Cardiac muscle cell (in vitro differentiated cells and primary cell): ENCODE data around the gene ZNF41. TPM values are rescaled to one million over a fixed set of nuclear protein-coding genes. Genes with fewer than 3 reads are reported as not detected.
A peak's percentile ranks its signal among the peaks of the same experiment; 100 is the strongest.
"Not testable (repeated sequence)": the region's sequence is repeated elsewhere in the genome, so short reads cannot be mapped to it uniquely, and the experiment has no call there.

Experiments
- DNase-seq, 2 donors: peaks; one replicate each; pipeline versions ENCODE4 v3.0.0 to v3.0.0-alpha.2; 2010 to 2017; ENCODE audit warnings: low read depth in 1 of 2, low spot score in 1 of 2
- H3K27ac ChIP-seq: fragments of 200-600 bp; sonication (generic); 2 replicates; pipeline ENCODE4 v1.5.1; 2016
- H3K27me3 ChIP-seq: fragments of 200-600 bp; sonication (generic); 2 replicates; pipeline ENCODE4 v1.6.0; 2016; ENCODE audit warnings: control low read depth
- H3K36me3 ChIP-seq: fragments of 200-600 bp; sonication (generic); 2 replicates; pipeline ENCODE4 v1.5.1; 2016; ENCODE audit warnings: control low read depth
- H3K4me1 ChIP-seq: fragments of 200-600 bp; sonication (generic); 2 replicates; pipeline ENCODE4 v1.8.1; 2017; ENCODE audit warnings: low read depth, mild to moderate bottlenecking, mixed run types
- H3K4me3 ChIP-seq: fragments of 200-600 bp; sonication (generic); 2 replicates; pipeline ENCODE4 v1.5.1; 2016; ENCODE audit warnings: mild to moderate bottlenecking
- H3K9me3 ChIP-seq: fragments of 200-600 bp; sonication (generic); 2 replicates; pipeline ENCODE4 v1.5.1; 2017; ENCODE audit warnings: low read depth, mild to moderate bottlenecking, control low read depth
- CTCF ChIP-seq: IDR thresholded peaks from 2 replicates; pipeline ENCODE4 v1.5.1; 2012; ENCODE audit warnings: low read depth, mild to moderate bottlenecking, low read length
- polyA plus RNA-seq: library from polyadenylated mRNA; unstranded; fragments of >200 nt; fragmentation: Nextera tagmentation; extraction: Ambion mirVana; gene quantifications from 2 replicates; pipeline ENCODE4 v1.2.1, GENCODE V29; 2016
- total RNA-seq: library from RNA; depleted of rRNA; stranded (reverse); fragments of >200 nt; gene quantifications from 2 replicates; pipeline ENCODE4 v1.2.3, GENCODE V29; 2016

Gene ZNF41
- total and polyA plus RNA-seq, 2 experiments from 2014 or later: 4.4 to 5.4 TPM

- Histone ChIP-seq H3K4me3 (no peak overlapping the region), H3K36me3 (no peaks in the 10 kb centered on the region), H3K9me3 (no peaks in the 10 kb centered on the region), H3K27me3 (no peaks in the 10 kb centered on the region), H3K27ac (no peak overlapping the region), H3K4me1 (no peaks in the 10 kb centered on the region)
- TF ChIP-seq CTCF: no peak
- no peak for DNase-seq
Measured at GRCh38 chrX:47518144-47518543, 35.1 kb upstream of the ZNF41 start.

- no peaks in the 10 kb centered on the region for H3K9me3 ChIP-seq
- no peak overlapping the region for H3K4me3 ChIP-seq
- H3K27me3 ChIP-seq: no peaks in the 10 kb centered on the region
- no peak overlapping the region for H3K27ac ChIP-seq
- H3K4me1 ChIP-seq: no peaks in the 10 kb centered on the region
- H3K36me3 ChIP-seq: no peaks in the 10 kb centered on the region
- TF ChIP-seq CTCF: no peak
- DNase-seq: peak in 1 of 2 donors; percentile 33
Measured at GRCh38 chrX:47515941-47516665, 33.1 kb upstream of the ZNF41 start.

- no peak overlapping the region for H3K4me3 ChIP-seq
- no peaks in the 10 kb centered on the region for H3K4me1 ChIP-seq
- no peaks in the 10 kb centered on the region for H3K9me3 ChIP-seq
- H3K27me3 ChIP-seq: no peaks in the 10 kb centered on the region
- no peak overlapping the region for H3K27ac ChIP-seq
- no peak for TF ChIP-seq CTCF
- DNase-seq: peak in 1 of 2 donors; percentile 57
- no peaks in the 10 kb centered on the region for H3K36me3 ChIP-seq
Measured at GRCh38 chrX:47514533-47515235, 31.7 kb upstream of the ZNF41 start.

- H3K4me3 ChIP-seq: peak overlapping the region; percentile 29
- DNase-seq, H3K27me3 ChIP-seq, H3K9me3 ChIP-seq, H3K4me1 ChIP-seq, H3K27ac ChIP-seq, H3K36me3 ChIP-seq: not testable (repeated sequence)
Measured at GRCh38 chrX:47513034-47513965, 30.3 kb upstream of the ZNF41 start.

- H3K4me3 ChIP-seq, H3K36me3 ChIP-seq, H3K4me1 ChIP-seq, DNase-seq, H3K27ac ChIP-seq, H3K27me3 ChIP-seq, H3K9me3 ChIP-seq: not testable (repeated sequence)
Measured at GRCh38 chrX:47512383-47512782, 29.4 kb upstream of the ZNF41 start.

- Histone ChIP-seq H3K36me3 (no peaks in the 10 kb centered on the region), H3K27ac (no peak overlapping the region), H3K4me1 (no peaks in the 10 kb centered on the region), H3K27me3 (no peaks in the 10 kb centered on the region), H3K9me3 (no peaks in the 10 kb centered on the region), H3K4me3 (no peak overlapping the region)
- TF ChIP-seq CTCF: no peak
- DNase-seq: no peak
Measured at GRCh38 chrX:47507153-47507867, 24.3 kb upstream of the ZNF41 start.
